GM08714 (cell line): ENCODE results near the gene NDUFB3.
"Not testable (repeated sequence)": the region's sequence is repeated elsewhere in the genome, so short reads cannot be mapped to it uniquely, and the experiment has no call there.

ENCODE experiments used
- H3K4me3 ChIP-seq: fragments of 200-500 bp; sonication (Bioruptor generic); 2 replicates; pipeline ENCODE4 v1.5.1; 2014; ENCODE audit warnings: mild to moderate bottlenecking, low read length, inconsistent platforms
- ZNF274 ChIP-seq: IDR thresholded peaks from 2 replicates; pipeline ENCODE4 v1.6.1; 2012; ENCODE audit warnings: mild to moderate bottlenecking, low read depth, low read length

The NDUFB3 gene

GRCh38 chr2:201071479-201072200 is at the start of gene NDUFB3, which contains the start of gene HYCC2:
TSS of gene NDUFB3 (plus strand) at chr2:201072001. CDS start at chr2:201078883, 6,882 bp downstream.
TSS of gene HYCC2 (minus strand) at chr2:201071671. CDS start at chr2:201024009, 47,662 bp downstream.
- H3K4me3 ChIP-seq: peak within 1 kb of the TSS; percentile 96
- TF ChIP-seq ZNF274: no peak

GRCh38 chr2:201024518-201024917 is 47.3 kb upstream of the NDUFB3 start:
- TF ChIP-seq ZNF274: no peak
- H3K4me3 ChIP-seq: no peak overlapping the region

- H3K4me3 ChIP-seq: not testable (repeated sequence)
Measured at GRCh38 chr2:201034355-201034754, 37.4 kb upstream of the NDUFB3 start.

GRCh38 chr2:201038361-201038760 is 33.4 kb upstream of the NDUFB3 start:
- not testable (repeated sequence) for H3K4me3 ChIP-seq

GRCh38 chr2:201038855-201039254 is 32.9 kb upstream of the NDUFB3 start:
- no peak for TF ChIP-seq ZNF274
- H3K4me3 ChIP-seq: no peak overlapping the region

DNA sequence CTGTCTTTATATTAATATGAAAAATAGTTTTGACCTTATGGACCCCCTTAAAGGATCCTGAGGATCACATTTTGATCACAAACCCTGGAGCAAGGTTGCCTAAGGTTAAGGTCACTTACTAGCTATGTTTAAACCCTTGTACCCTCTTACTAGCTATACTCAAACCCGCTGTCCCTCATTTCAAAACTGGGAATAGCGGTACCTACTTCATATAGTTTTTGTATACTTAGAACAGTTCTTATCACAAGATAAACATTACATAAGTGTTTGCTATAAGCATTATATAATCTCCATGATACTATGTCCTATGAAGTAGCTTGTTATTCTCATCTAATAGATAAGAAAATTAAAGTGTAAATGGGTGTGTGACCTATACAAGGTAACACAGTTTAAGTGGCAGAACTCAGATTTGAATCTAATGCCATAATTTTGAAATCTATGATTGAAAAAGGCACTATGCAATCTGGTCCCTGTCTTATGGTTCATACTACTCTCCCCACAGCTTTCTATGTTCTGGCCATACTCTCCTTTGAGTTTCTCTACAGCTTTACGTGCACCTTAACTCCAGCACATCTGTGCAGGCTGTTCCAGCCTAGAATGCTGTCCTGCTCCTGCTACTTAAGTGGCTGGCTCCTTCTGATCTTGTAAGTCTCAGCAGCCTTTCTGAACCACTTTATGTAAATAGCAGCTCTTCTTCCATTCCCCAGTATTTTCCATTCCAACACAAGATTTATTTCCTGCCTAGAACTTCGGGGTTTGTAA is 30.8 kb upstream of the NDUFB3 start:
- no peak overlapping the region for H3K4me3 ChIP-seq
- TF ChIP-seq ZNF274: no peak

DNA sequence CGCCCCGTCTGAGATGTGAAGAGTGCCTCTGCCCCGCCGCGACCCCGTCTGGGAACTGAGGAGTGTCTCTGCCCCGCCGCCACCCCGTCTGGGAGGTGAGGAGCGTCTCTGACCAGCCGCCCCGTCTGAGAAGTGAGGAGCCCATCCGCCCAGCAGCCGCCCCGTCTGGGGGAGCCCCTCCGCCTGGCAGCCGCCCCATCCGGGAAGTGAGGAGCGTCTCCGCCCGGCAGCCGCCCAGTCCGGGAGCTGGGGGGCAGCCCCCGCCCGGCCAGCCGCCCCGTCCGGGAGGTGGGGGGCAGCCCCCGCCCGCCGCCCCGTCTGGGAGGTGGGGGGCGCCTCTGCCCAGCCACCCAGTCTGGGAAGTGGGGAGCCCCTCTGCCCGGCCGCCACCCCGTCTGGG is 29.4 kb upstream of the NDUFB3 start:
- not testable (repeated sequence) for H3K4me3 ChIP-seq

DNA sequence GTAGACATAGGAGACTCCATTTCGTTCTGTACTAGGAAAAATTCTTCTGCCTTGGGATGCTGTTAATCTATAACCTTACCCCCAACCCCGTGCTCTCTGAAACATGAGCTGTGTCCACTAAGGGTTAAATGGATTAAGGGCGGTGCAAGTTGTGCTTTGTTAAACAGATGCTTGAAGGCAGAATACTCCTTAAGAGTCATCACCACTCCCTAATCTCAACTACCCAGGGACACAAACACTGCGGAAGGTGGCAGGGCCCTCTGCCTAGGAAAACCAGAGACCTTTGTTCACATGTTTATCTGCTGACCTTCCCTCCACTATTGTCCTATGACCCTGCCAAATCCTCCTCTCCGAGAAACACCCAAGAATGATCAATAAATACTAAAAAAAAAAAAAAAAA is 28.8 kb upstream of the NDUFB3 start:
- not testable (repeated sequence) for H3K4me3 ChIP-seq

DNA sequence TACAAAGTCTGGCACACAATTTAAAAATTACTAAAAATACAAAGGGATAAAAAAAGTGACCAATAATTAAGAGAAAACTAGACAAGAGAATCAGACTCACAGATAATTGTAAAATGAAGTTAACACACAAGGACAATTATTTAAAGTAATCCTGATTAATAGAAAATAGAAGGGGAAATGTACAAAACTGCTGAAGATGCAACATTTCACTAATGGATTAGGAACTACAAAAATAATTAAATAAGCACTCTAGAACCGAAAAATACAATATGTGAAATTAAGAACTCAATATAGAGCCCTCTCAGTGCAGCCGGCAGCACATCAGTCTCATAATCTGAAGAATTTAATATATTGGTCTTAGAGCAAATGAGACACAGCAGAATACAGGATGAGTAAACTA is 24.9 kb upstream of the NDUFB3 start:
- no peak overlapping the region for H3K4me3 ChIP-seq
- TF ChIP-seq ZNF274: no peak

GRCh38 chr2:201049455-201049854 is 22.3 kb upstream of the NDUFB3 start:
- TF ChIP-seq ZNF274: no peak
- no peak overlapping the region for H3K4me3 ChIP-seq

DNA sequence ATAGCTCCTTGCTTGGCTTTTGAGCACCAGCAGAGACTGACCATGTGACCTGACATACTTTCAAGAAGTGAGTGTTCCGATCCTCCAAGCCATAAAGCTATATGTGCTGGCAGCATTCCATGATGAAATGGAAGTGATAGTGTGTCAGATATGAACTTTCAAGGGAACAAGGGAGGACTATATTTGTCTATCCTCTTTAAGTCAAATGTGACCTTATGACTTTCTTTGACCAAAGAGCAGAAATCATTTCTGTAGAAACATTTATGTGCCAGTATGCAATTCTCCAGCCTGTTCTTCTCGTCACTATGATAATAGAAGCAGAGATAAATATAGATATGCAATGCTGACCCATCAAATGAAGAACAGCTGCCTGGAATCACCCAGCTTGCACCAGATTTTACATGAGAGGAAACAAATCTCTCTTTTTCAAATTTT is 14.7 kb upstream of the NDUFB3 start:
- TF ChIP-seq ZNF274: no peak
- H3K4me3 ChIP-seq: no peak overlapping the region

GRCh38 chr2:201057715-201058248 is 14.0 kb upstream of the NDUFB3 start:
- TF ChIP-seq ZNF274: no peak
- H3K4me3 ChIP-seq: no peak overlapping the region

- no peak for TF ChIP-seq ZNF274
- no peak overlapping the region for H3K4me3 ChIP-seq
Measured at GRCh38 chr2:201058914-201059313, 12.9 kb upstream of the NDUFB3 start.

GRCh38 chr2:201059961-201060755 is 11.6 kb upstream of the NDUFB3 start:
- H3K4me3 ChIP-seq: no peak overlapping the region
- TF ChIP-seq ZNF274: no peak

GRCh38 chr2:201063516-201063915 is 8.3 kb upstream of the NDUFB3 start:
- not testable (repeated sequence) for H3K4me3 ChIP-seq
